ENCODE data around the gene INPP5D. TPM values are rescaled to one million over a fixed set of nuclear protein-coding genes. Genes with fewer than 3 reads are reported as not detected.

The INPP5D gene
- total RNA-seq, 1 experiment from 2014 or later, result 12.7 TPM

DNA sequence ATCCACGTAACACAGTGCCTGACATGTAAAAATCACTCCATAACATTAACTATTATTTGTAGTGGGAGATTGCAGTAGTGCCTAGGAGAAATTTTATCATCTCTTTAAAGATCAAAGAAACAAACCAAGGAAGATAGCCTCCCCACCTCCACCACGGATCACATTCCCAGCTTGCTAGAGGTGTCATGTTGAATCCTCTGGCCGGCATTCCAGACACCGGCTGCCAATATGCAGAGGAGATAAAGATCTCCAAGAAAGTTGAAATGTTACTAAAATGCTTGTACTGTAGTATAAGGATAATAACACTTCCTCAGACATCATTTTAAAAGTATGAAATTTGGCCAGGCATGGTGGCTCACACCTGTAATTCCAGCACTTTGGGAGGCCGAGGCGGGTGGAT lies 185.3 kb downstream of the INPP5D start:
- Mint-ChIP-seq H3K4me1 (no peaks in the 10 kb centered on the region), H3K27ac (no peak overlapping the region), H3K4me3 (no peak overlapping the region), H3K27me3 (ENCODE audit: low read depth) (peaks cover 4% of the 10 kb centered on the region), H3K36me3 (ENCODE audit: insufficient read depth in 1 of 3, low read depth in 3 of 3) (peaks cover 3 to 8% (median 3%) of the 10 kb centered on the region in 3 experiments; a peak in 6 of 7 replicates), H3K9me3 (peaks cover 6 to 9% of the 10 kb centered on the region in 2 experiments)
- Histone ChIP-seq H2BK15ac (ENCODE audit: low read depth, low read length) (no peak overlapping the region), H2BK5ac (ENCODE audit: insufficient read length, low read length) (no peak overlapping the region), H4K5ac (ENCODE audit: insufficient read length, low read depth, low read length) (no peak overlapping the region), H3K4me1 (ENCODE audit: insufficient read depth, low read length) (no peaks in the 10 kb centered on the region), H3K9ac (ENCODE audit: extremely low read depth, insufficient read length, low read length) (no peak overlapping the region), H3K79me1 (ENCODE audit: insufficient read depth, low read depth, low read length, poor library complexity, severe bottlenecking) (no peaks in the 10 kb centered on the region), H2BK12ac (ENCODE audit: insufficient read length, low read depth, low read length) (no peak overlapping the region), H4K91ac (ENCODE audit: insufficient read length, low read depth, low read length) (no peak overlapping the region), H3K27ac (ENCODE audit: insufficient read length, low read depth, low read length) (no peak overlapping the region), H4K20me1 (ENCODE audit: control insufficient read depth, insufficient read depth, insufficient read length) (no peaks in the 10 kb centered on the region), H4K8ac (replicated peaks; ENCODE audit: insufficient read length, low read depth, low read length) (no peak overlapping the region), H3K18ac (ENCODE audit: insufficient read length, low read depth, low read length) (no peak overlapping the region), H3K9me3 (ENCODE audit: control insufficient read depth, low read depth, low read length) (peaks cover 7% of the 10 kb centered on the region), H3K79me2 (ENCODE audit: insufficient read depth, low read length) (no peaks in the 10 kb centered on the region), H3K4me2 (ENCODE audit: insufficient read depth, insufficient read length, low read length) (no peak overlapping the region), H3K27me3 (ENCODE audit: insufficient read depth, low read length) (no peaks in the 10 kb centered on the region), H2AK5ac (ENCODE audit: insufficient read length, low read length) (no peak overlapping the region), H3K14ac (ENCODE audit: insufficient read depth, low read length) (no peak overlapping the region), H2BK120ac (ENCODE audit: low read depth, low read length, poor library complexity, severe bottlenecking) (no peak overlapping the region), H3K56ac (ENCODE audit: insufficient read length, low read depth, low read length) (no peak overlapping the region), H3K23ac (ENCODE audit: insufficient read length, low read depth, low read length) (no peak overlapping the region), H3T11ph (ENCODE audit: low read length) (no peak overlapping the region), H2BK20ac (ENCODE audit: low read depth, low read length, poor library complexity, severe bottlenecking) (no peak overlapping the region), H2AFZ (ENCODE audit: low read length) (no peak overlapping the region), H3K4ac (ENCODE audit: low read depth, low read length) (no peak overlapping the region), H3K23me2 (ENCODE audit: insufficient read length, low read depth, low read length, poor library complexity, severe bottlenecking) (no peaks in the 10 kb centered on the region)
- DNase-seq, result no peak
- no CpG with 5 or more reads among the region's 6 CpGs for WGBS (ENCODE audit: extremely low coverage, insufficient read length, low lambda C conversion rate)
- TF ChIP-seq, protein P1, sequence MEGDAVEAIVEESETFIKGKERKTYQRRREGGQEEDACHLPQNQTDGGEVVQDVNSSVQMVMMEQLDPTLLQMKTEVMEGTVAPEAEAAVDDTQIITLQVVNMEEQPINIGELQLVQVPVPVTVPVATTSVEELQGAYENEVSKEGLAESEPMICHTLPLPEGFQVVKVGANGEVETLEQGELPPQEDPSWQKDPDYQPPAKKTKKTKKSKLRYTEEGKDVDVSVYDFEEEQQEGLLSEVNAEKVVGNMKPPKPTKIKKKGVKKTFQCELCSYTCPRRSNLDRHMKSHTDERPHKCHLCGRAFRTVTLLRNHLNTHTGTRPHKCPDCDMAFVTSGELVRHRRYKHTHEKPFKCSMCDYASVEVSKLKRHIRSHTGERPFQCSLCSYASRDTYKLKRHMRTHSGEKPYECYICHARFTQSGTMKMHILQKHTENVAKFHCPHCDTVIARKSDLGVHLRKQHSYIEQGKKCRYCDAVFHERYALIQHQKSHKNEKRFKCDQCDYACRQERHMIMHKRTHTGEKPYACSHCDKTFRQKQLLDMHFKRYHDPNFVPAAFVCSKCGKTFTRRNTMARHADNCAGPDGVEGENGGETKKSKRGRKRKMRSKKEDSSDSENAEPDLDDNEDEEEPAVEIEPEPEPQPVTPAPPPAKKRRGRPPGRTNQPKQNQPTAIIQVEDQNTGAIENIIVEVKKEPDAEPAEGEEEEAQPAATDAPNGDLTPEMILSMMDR (conservative IDR thresholded peaks at IDR 0.05), result no peak
